Right lobe of liver (tissue), 4 donors: ENCODE data around the gene R3HDM4.

Source experiments
- CTCF ChIP-seq, 4 donors: fragments of 200-600 bp in 3 of 4; fragments of 450-650 bp in 1 of 4; IDR thresholded peaks; one replicate each; pipeline versions ENCODE4 v1.5.1 to v1.8.0; 2016 to 2022; ENCODE audit warnings: antibody characterized with exemption in 4 of 4, mild to moderate bottlenecking in 2 of 4
- POLR2A ChIP-seq: fragments of 450-650 bp; IDR thresholded peaks from one replicate; pipeline ENCODE4 v1.6.1; 2017; ENCODE audit warnings: antibody characterized with exemption, mild to moderate bottlenecking
- donor health status: DM: no; HTN: no; CAD: no.
- donor health status: DM: no; HTN: no; CAD: no.
- donor health status: DM: no; HTN: yes; CAD: no.

GRCh38 chr19:873561-874041 is 39.4 kb downstream of the R3HDM4 start:
- TF ChIP-seq CTCF (IDR thresholded peaks at IDR 0.05) (no peak), POLR2A (no peak)
